HEK293 (cell line): ENCODE results near the gene GREM1.
A peak's percentile ranks its signal among the peaks of the same experiment; 100 is the strongest.

Source experiments
- HOXD13 ChIP-seq: sonication (generic); formaldehyde crosslinking; IDR thresholded peaks from 2 replicates; pipeline ENCODE4 v1.8.0; 2022; ENCODE audit warnings: missing genetic modification reagents, borderline replicate concordance
- KLF1 ChIP-seq: fragments of 450-650 bp; formaldehyde crosslinking; IDR thresholded peaks from 2 replicates; pipeline ENCODE4 v1.5.1; 2016; ENCODE audit warnings: missing biosample characterization, missing genetic modification characterization
- MZF1 ChIP-seq: fragments of 450-650 bp; formaldehyde crosslinking; IDR thresholded peaks from 2 replicates; pipeline ENCODE4 v1.5.1; 2017; ENCODE audit warnings: missing biosample characterization, missing genetic modification characterization, borderline replicate concordance
- SCRT2 ChIP-seq: fragments of 450-650 bp; formaldehyde crosslinking; IDR thresholded peaks from 2 replicates; pipeline ENCODE4 v1.5.1; 2016; ENCODE audit warnings: missing biosample characterization, missing genetic modification characterization
- SP2 ChIP-seq: fragments of 450-650 bp; formaldehyde crosslinking; IDR thresholded peaks from 2 replicates; pipeline ENCODE4 v1.5.1; 2016; ENCODE audit warnings: missing biosample characterization, missing genetic modification characterization
- SP3 ChIP-seq: fragments of 450-650 bp; formaldehyde crosslinking; IDR thresholded peaks from 2 replicates; pipeline ENCODE4 v1.5.1; 2016; ENCODE audit warnings: missing biosample characterization, missing genetic modification characterization
- TRIM28 ChIP-seq: IDR thresholded peaks from 2 replicates; pipeline ENCODE4 v1.6.1; 2011; ENCODE audit warnings: low read length, control low read depth, borderline replicate concordance
- ZBTB21 ChIP-seq: fragments of 450-650 bp; formaldehyde crosslinking; IDR thresholded peaks from 2 replicates; pipeline ENCODE4 v1.5.1; 2017; ENCODE audit warnings: missing biosample characterization, missing genetic modification characterization
- ZEB2 ChIP-seq: fragments of 450-650 bp; formaldehyde crosslinking; IDR thresholded peaks from 2 replicates; pipeline ENCODE4 v1.5.1; 2016; ENCODE audit warnings: missing biosample characterization, missing genetic modification characterization
- ZNF138 ChIP-seq: fragments of 450-650 bp; formaldehyde crosslinking; IDR thresholded peaks from 2 replicates; pipeline ENCODE4 v1.5.1; 2016; ENCODE audit warnings: missing biosample characterization, missing genetic modification characterization, borderline replicate concordance
- ZNF155 ChIP-seq: fragments of 450-650 bp; formaldehyde crosslinking; IDR thresholded peaks from 2 replicates; pipeline ENCODE4 v1.5.1; 2016; ENCODE audit warnings: missing biosample characterization, missing genetic modification characterization
- ZNF239 ChIP-seq: fragments of 450-650 bp; formaldehyde crosslinking; IDR thresholded peaks from 2 replicates; pipeline ENCODE4 v1.5.1; 2016; ENCODE audit warnings: missing biosample characterization, missing genetic modification characterization
- ZNF324 ChIP-seq: fragments of 450-650 bp; formaldehyde crosslinking; IDR thresholded peaks from 2 replicates; pipeline ENCODE4 v1.5.1; 2016; ENCODE audit warnings: missing biosample characterization, missing genetic modification characterization
- ZNF350 ChIP-seq: fragments of 450-650 bp; formaldehyde crosslinking; IDR thresholded peaks from 2 replicates; pipeline ENCODE4 v1.5.0; 2017; ENCODE audit warnings: missing biosample characterization, mild to moderate bottlenecking, missing genetic modification characterization
- ZNF48 ChIP-seq: fragments of 450-650 bp; formaldehyde crosslinking; IDR thresholded peaks from 2 replicates; pipeline ENCODE4 v1.5.1; 2016; ENCODE audit warnings: missing biosample characterization, missing genetic modification characterization
- ZNF510 ChIP-seq: fragments of 450-650 bp; formaldehyde crosslinking; IDR thresholded peaks from 2 replicates; pipeline ENCODE4 v1.5.1; 2018; ENCODE audit warnings: mild to moderate bottlenecking, missing genetic modification characterization, missing biosample characterization; ENCODE audit not compliant: insufficient replicate concordance
- ZNF548 ChIP-seq: fragments of 450-650 bp; formaldehyde crosslinking; IDR thresholded peaks from 2 replicates; pipeline ENCODE4 v1.5.1; 2016; ENCODE audit warnings: missing biosample characterization, missing genetic modification characterization
- ZNF561 ChIP-seq: fragments of 450-650 bp; IDR thresholded peaks from 2 replicates; pipeline ENCODE4 v1.5.1; 2018; ENCODE audit warnings: missing biosample characterization, missing genetic modification characterization, borderline replicate concordance
- ZNF600 ChIP-seq: fragments of 450-650 bp; formaldehyde crosslinking; IDR thresholded peaks from 2 replicates; pipeline ENCODE4 v1.5.1; 2016; ENCODE audit warnings: missing biosample characterization, missing genetic modification characterization
- ZNF623 ChIP-seq: fragments of 450-650 bp; formaldehyde crosslinking; IDR thresholded peaks from 2 replicates; pipeline ENCODE4 v1.5.1; 2016; ENCODE audit warnings: missing biosample characterization, missing genetic modification characterization
- ZNF658 ChIP-seq: fragments of 450-650 bp; formaldehyde crosslinking; IDR thresholded peaks from 2 replicates; pipeline ENCODE4; 2016; ENCODE audit warnings: missing biosample characterization, missing genetic modification characterization
- ZNF670 ChIP-seq: fragments of 450-650 bp; formaldehyde crosslinking; IDR thresholded peaks from 2 replicates; pipeline ENCODE4 v1.5.1; 2016; ENCODE audit warnings: missing biosample characterization, missing genetic modification characterization, low read depth
- ZNF785 ChIP-seq: fragments of 450-650 bp; formaldehyde crosslinking; IDR thresholded peaks from 2 replicates; pipeline ENCODE4 v1.5.1; 2016; ENCODE audit warnings: missing biosample characterization, missing genetic modification characterization
- ZNF830 ChIP-seq: fragments of 450-650 bp; IDR thresholded peaks from 2 replicates; pipeline ENCODE4 v1.5.0; 2018; ENCODE audit warnings: missing biosample characterization, missing genetic modification characterization, low read depth, mild to moderate bottlenecking, moderate library complexity
- ZSCAN30 ChIP-seq: fragments of 450-650 bp; IDR thresholded peaks from 2 replicates; pipeline ENCODE4 v1.5.1; 2018; ENCODE audit warnings: missing biosample characterization, mild to moderate bottlenecking, missing genetic modification characterization, moderate library complexity
- TF ChIP-seq, protein P1 (sequence below): fragments of 450-650 bp; formaldehyde crosslinking; IDR thresholded peaks from 2 replicates; pipeline ENCODE4 v1.5.1; 2016; ENCODE audit warnings: missing biosample characterization, missing genetic modification characterization
- TF ChIP-seq, protein P2 (sequence below): fragments of 450-650 bp; formaldehyde crosslinking; IDR thresholded peaks from 2 replicates; pipeline ENCODE4 v1.5.1; 2016; ENCODE audit warnings: missing biosample characterization, missing genetic modification characterization, borderline replicate concordance
- TF ChIP-seq, protein P3 (sequence below): fragments of 450-650 bp; formaldehyde crosslinking; IDR thresholded peaks from 2 replicates; pipeline ENCODE4 v1.5.1; 2017; ENCODE audit warnings: missing biosample characterization, mild to moderate bottlenecking, missing genetic modification characterization, moderate library complexity
- TF ChIP-seq, protein P4 (sequence below): fragments of 450-650 bp; formaldehyde crosslinking; IDR thresholded peaks from 2 replicates; pipeline ENCODE4 v1.5.1; 2017; ENCODE audit warnings: missing biosample characterization, missing genetic modification characterization
- TF ChIP-seq, protein P5 (sequence below): fragments of 450-650 bp; formaldehyde crosslinking; optimal IDR thresholded peaks from 2 replicates; pipeline ENCODE3; 2016; ENCODE audit warnings: missing biosample characterization, mild to moderate bottlenecking, missing genetic modification characterization

Gene GREM1

DNA sequence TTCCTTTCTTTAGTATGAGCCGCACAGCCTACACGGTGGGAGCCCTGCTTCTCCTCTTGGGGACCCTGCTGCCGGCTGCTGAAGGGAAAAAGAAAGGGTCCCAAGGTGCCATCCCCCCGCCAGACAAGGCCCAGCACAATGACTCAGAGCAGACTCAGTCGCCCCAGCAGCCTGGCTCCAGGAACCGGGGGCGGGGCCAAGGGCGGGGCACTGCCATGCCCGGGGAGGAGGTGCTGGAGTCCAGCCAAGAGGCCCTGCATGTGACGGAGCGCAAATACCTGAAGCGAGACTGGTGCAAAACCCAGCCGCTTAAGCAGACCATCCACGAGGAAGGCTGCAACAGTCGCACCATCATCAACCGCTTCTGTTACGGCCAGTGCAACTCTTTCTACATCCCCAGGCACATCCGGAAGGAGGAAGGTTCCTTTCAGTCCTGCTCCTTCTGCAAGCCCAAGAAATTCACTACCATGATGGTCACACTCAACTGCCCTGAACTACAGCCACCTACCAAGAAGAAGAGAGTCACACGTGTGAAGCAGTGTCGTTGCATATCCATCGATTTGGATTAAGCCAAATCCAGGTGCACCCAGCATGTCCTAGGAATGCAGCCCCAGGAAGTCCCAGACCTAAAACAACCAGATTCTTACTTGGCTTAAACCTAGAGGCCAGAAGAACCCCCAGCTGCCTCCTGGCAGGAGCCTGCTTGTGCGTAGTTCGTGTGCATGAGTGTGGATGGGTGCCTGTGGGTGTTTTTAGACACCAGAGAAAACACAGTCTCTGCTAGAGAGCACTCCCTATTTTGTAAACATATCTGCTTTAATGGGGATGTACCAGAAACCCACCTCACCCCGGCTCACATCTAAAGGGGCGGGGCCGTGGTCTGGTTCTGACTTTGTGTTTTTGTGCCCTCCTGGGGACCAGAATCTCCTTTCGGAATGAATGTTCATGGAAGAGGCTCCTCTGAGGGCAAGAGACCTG lies 13.2 kb downstream of the GREM1 start (continued):
- TF ChIP-seq ZNF600 (tag by site-specific recombination) (peak; percentile 84), ZNF324 (tag by site-specific recombination) (no peak), ZNF155 (tag by site-specific recombination) (no peak), ZNF785 (tag by site-specific recombination) (no peak), ZNF658 (tag by site-specific recombination) (no peak), ZNF350 (no peak), ZBTB21 (tag by site-specific recombination) (no peak), ZNF510 (tag by site-specific recombination) (no peak), HOXD13 (CRISPR knock-in tag) (no peak), ZNF138 (no peak), SP2 (tag by site-specific recombination) (peak; percentile 16; the same call in 1 of the 2 replicates), SP3 (tag by site-specific recombination) (peak; percentile 60), ZNF239 (tag by site-specific recombination) (no peak), ZNF830 (tag by site-specific recombination) (no peak), ZNF48 (tag by site-specific recombination) (no peak), ZSCAN30 (tag by site-specific recombination) (peak; percentile 53; the same call in 1 of the 2 replicates), ZNF561 (tag by site-specific recombination) (no peak), KLF1 (peak; percentile 48; the same call in 1 of the 2 replicates), TRIM28 (no peak), ZNF670 (tag by site-specific recombination) (no peak), MZF1 (tag by site-specific recombination) (no peak), ZEB2 (tag by site-specific recombination) (0 out of 2 replicates have a peak, but pooled peaks have one; percentile 29), SCRT2 (tag by site-specific recombination) (0 out of 2 replicates have a peak, but pooled peaks have one; percentile 16), ZNF623 (tag by site-specific recombination) (no peak), ZNF548 (no peak)
- TF ChIP-seq, protein P1, sequence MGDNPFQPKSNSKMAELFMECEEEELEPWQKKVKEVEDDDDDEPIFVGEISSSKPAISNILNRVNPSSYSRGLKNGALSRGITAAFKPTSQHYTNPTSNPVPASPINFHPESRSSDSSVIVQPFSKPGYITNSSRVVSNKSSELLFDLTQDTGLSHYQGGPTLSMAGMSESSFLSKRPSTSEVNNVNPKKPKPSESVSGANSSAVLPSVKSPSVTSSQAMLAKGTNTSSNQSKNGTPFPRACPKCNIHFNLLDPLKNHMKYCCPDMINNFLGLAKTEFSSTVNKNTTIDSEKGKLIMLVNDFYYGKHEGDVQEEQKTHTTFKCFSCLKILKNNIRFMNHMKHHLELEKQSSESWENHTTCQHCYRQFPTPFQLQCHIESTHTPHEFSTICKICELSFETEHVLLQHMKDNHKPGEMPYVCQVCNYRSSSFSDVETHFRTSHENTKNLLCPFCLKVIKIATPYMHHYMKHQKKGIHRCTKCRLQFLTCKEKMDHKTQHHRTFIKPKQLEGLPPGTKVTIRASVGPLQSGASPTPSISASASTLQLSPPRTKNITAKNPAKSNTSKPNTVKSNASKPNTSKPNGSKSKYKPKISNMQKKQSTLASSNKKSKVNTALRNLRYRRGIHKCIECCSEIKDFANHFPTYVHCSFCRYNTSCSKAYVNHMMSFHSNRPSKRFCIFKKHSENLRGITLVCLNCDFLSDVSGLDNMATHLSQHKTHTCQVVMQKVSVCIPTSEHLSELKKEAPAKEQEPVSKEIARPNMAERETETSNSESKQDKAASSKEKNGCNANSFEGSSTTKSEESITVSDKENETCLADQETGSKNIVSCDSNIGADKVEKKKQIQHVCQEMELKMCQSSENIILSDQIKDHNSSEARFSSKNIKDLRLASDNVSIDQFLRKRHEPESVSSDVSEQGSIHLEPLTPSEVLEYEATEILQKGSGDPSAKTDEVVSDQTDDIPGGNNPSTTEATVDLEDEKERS: no peak
- TF ChIP-seq, protein P2, sequence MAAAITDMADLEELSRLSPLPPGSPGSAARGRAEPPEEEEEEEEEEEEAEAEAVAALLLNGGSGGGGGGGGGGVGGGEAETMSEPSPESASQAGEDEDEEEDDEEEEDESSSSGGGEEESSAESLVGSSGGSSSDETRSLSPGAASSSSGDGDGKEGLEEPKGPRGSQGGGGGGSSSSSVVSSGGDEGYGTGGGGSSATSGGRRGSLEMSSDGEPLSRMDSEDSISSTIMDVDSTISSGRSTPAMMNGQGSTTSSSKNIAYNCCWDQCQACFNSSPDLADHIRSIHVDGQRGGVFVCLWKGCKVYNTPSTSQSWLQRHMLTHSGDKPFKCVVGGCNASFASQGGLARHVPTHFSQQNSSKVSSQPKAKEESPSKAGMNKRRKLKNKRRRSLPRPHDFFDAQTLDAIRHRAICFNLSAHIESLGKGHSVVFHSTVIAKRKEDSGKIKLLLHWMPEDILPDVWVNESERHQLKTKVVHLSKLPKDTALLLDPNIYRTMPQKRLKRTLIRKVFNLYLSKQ (tag by site-specific recombination): no peak
- TF ChIP-seq, protein P3, sequence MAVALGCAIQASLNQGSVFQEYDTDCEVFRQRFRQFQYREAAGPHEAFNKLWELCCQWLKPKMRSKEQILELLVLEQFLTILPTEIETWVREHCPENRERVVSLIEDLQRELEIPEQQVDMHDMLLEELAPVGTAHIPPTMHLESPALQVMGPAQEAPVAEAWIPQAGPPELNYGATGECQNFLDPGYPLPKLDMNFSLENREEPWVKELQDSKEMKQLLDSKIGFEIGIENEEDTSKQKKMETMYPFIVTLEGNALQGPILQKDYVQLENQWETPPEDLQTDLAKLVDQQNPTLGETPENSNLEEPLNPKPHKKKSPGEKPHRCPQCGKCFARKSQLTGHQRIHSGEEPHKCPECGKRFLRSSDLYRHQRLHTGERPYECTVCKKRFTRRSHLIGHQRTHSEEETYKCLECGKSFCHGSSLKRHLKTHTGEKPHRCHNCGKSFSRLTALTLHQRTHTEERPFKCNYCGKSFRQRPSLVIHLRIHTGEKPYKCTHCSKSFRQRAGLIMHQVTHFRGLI (tag by site-specific recombination): no peak
- TF ChIP-seq, protein P4, sequence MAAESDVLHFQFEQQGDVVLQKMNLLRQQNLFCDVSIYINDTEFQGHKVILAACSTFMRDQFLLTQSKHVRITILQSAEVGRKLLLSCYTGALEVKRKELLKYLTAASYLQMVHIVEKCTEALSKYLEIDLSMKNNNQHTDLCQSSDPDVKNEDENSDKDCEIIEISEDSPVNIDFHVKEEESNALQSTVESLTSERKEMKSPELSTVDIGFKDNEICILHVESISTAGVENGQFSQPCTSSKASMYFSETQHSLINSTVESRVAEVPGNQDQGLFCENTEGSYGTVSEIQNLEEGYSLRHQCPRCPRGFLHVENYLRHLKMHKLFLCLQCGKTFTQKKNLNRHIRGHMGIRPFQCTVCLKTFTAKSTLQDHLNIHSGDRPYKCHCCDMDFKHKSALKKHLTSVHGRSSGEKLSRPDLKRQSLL: peak; percentile 96
- TF ChIP-seq, protein P5, sequence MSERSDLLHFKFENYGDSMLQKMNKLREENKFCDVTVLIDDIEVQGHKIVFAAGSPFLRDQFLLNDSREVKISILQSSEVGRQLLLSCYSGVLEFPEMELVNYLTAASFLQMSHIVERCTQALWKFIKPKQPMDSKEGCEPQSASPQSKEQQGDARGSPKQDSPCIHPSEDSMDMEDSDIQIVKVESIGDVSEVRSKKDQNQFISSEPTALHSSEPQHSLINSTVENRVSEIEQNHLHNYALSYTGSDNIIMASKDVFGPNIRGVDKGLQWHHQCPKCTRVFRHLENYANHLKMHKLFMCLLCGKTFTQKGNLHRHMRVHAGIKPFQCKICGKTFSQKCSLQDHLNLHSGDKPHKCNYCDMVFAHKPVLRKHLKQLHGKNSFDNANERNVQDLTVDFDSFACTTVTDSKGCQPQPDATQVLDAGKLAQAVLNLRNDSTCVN (tag by site-specific recombination): peak; percentile 9
